Immature natural killer cell (primary cell): ENCODE results near the gene KLHL29. TPM values are rescaled to one million over a fixed set of nuclear protein-coding genes. Genes with fewer than 3 reads are reported as not detected.

Experiments used
- DNase-seq, 3 donors: peaks; one replicate each; pipeline ENCODE4 v3.0.0; 2022; ENCODE audit warnings: mixed read lengths in 1 of 3
- H3K27ac Mint-ChIP-seq, 6 donors: one replicate each; pipeline ENCODE4 v1.8.0; 2020; ENCODE audit warnings: mixed read lengths in 6 of 6, mild to moderate bottlenecking in 5 of 6, inconsistent platforms in 4 of 6, moderate library complexity in 3 of 6
- H3K27me3 Mint-ChIP-seq, 3 donors: one replicate each; pipeline ENCODE4 v1.8.0; 2020 to 2021; ENCODE audit warnings: low read depth in 3 of 3, mild to moderate bottlenecking in 3 of 3, mixed read lengths in 3 of 3, moderate library complexity in 3 of 3, inconsistent platforms in 1 of 3
- H3K36me3 Mint-ChIP-seq, 3 donors: one replicate each; pipeline ENCODE4 v1.8.0; 2020; ENCODE audit warnings: mixed read lengths in 3 of 3, inconsistent platforms in 2 of 3, mild to moderate bottlenecking in 2 of 3
- H3K4me1 Mint-ChIP-seq, 2 donors: one replicate each; pipeline ENCODE4 v1.8.0; 2020; ENCODE audit warnings: inconsistent platforms in 2 of 2, mild to moderate bottlenecking in 2 of 2, mixed read lengths in 2 of 2, moderate library complexity in 1 of 2
- H3K4me3 Mint-ChIP-seq, 5 donors: one replicate each; pipeline ENCODE4 v1.8.0; 2020; ENCODE audit warnings: mild to moderate bottlenecking in 5 of 5, mixed read lengths in 5 of 5, inconsistent platforms in 3 of 5, moderate library complexity in 3 of 5
- H3K9me3 Mint-ChIP-seq, 6 donors: one replicate each; pipeline ENCODE4 v1.8.0; 2020; ENCODE audit warnings: mild to moderate bottlenecking in 6 of 6, mixed read lengths in 6 of 6, inconsistent platforms in 4 of 6, moderate library complexity in 3 of 6
- polyA plus RNA-seq, 3 donors: library from polyadenylated mRNA; unstranded; fragments of 300-500 nt; fragmentation: Illumina TruSeq; gene quantifications; one replicate each; pipeline ENCODE4 v1.2.3, GENCODE V29; 2021

Gene KLHL29
- polyA plus RNA-seq, 3 donors from 2014 or later, result 0.02 to 0.41 TPM; not detected in 1

- Mint-ChIP-seq H3K9me3 (no peaks in the 10 kb centered on the region), H3K36me3 (no peaks in the 10 kb centered on the region), H3K27me3 (peaks cover 0 to 11% (median 0%) of the 10 kb centered on the region in 3 donors), H3K4me3 (no peak overlapping the region), H3K4me1 (no peaks in the 10 kb centered on the region), H3K27ac (no peak overlapping the region)
- DNase-seq, result no peak
Measured at GRCh38 chr2:23578964-23579671, 194.1 kb downstream of the KLHL29 start.

DNA sequence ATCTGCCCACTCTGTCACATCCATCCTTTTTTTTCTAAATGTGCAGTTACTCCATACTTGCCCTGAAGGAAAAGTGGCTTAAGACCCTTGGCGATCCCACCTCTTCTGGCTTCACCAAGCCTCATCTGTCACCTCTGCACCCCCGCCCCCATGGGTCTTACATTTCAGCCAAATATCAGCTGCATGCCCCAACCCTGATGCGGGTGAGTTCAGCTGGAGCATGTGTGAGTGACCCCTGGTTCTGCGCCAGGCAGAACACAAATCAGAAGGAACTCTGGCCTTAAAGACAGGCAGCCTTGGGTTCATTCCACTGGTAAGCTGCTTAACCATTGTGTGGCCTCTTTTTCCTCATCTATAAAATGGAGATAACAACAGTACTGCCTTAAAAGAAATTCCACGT lies 194.7 kb downstream of the KLHL29 start:
- no peaks in the 10 kb centered on the region for H3K36me3 Mint-ChIP-seq
- H3K4me1 Mint-ChIP-seq, result no peaks in the 10 kb centered on the region
- no peak overlapping the region for H3K27ac Mint-ChIP-seq
- H3K4me3 Mint-ChIP-seq, result no peak overlapping the region
- H3K27me3 Mint-ChIP-seq, result peaks cover 0 to 7% (median 0%) of the 10 kb centered on the region in 3 donors
- DNase-seq, result no peak
- no peaks in the 10 kb centered on the region for H3K9me3 Mint-ChIP-seq

GRCh38 chr2:23583467-23583866 lies 198.5 kb downstream of the KLHL29 start:
- peaks cover 0 to 3% (median 0%) of the 10 kb centered on the region in 3 donors for H3K27me3 Mint-ChIP-seq
- no peaks in the 10 kb centered on the region for H3K4me1 Mint-ChIP-seq
- no peak overlapping the region for H3K27ac Mint-ChIP-seq
- no peak for DNase-seq
- H3K9me3 Mint-ChIP-seq, result no peaks in the 10 kb centered on the region
- H3K36me3 Mint-ChIP-seq, result no peaks in the 10 kb centered on the region
- no peak overlapping the region for H3K4me3 Mint-ChIP-seq

GRCh38 chr2:23584054-23584745 lies 199.2 kb downstream of the KLHL29 start:
- H3K27ac Mint-ChIP-seq, result no peak overlapping the region
- no peak for DNase-seq

DNA sequence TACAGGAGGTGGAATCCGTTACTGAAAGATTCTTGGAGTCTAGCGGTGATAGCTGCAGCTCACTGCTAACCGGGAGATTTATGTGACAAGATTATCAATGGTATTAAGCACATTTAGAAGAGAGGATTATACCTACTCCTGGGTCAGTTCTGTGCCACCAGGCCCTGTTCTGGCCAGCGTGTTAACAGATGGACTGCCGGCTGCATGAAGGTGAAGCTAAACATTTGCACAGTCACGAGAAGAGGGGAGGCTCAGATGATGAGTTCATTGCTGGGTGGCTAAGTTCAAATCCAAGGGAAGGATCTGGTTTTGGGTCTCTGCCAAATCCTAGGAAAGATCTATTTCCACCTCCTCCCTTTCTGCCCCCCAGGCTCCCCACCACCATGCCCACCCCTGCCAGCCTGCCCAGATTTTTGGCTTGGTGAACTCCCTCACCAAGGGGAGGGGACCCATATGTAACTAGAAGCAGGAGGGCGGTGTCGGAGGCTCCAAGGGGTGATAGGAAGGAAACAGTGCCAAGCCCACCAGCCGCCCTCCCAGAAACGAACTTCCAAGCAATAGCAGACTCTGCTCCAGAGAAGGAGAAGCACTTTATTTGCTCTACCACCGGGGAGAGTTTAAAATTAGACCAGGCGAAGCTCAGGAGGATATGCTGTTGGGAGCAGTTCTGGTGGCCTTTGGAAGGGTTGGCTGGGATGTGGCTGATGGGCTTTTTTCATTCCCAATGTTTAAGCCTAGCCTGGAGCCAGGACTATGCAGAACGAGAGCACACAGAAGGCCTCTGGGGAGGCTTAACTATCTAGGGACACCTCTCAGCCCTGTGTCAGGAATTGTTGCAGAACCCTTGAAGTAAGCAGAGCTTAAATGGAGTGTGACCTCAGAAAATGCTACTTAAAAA lies 200.5 kb downstream of the KLHL29 start:
- no peak for DNase-seq
- peak overlapping the region in 1 of 6 donors; percentile 3 for H3K27ac Mint-ChIP-seq
- no peak overlapping the region for H3K4me3 Mint-ChIP-seq
- H3K27me3 Mint-ChIP-seq, result peaks cover 0 to 3% (median 0%) of the 10 kb centered on the region in 3 donors
- H3K4me1 Mint-ChIP-seq, result no peaks in the 10 kb centered on the region
- no peaks in the 10 kb centered on the region for H3K9me3 Mint-ChIP-seq
- no peaks in the 10 kb centered on the region for H3K36me3 Mint-ChIP-seq

More at GRCh38 chr2:23584054-23584745, 199.2 kb downstream of the KLHL29 start:
- no peak overlapping the region for H3K4me3 Mint-ChIP-seq
- peaks cover 0 to 3% (median 0%) of the 10 kb centered on the region in 3 donors for H3K27me3 Mint-ChIP-seq
- no peaks in the 10 kb centered on the region for H3K9me3 Mint-ChIP-seq
- no peaks in the 10 kb centered on the region for H3K36me3 Mint-ChIP-seq
- no peaks in the 10 kb centered on the region for H3K4me1 Mint-ChIP-seq

DNA sequence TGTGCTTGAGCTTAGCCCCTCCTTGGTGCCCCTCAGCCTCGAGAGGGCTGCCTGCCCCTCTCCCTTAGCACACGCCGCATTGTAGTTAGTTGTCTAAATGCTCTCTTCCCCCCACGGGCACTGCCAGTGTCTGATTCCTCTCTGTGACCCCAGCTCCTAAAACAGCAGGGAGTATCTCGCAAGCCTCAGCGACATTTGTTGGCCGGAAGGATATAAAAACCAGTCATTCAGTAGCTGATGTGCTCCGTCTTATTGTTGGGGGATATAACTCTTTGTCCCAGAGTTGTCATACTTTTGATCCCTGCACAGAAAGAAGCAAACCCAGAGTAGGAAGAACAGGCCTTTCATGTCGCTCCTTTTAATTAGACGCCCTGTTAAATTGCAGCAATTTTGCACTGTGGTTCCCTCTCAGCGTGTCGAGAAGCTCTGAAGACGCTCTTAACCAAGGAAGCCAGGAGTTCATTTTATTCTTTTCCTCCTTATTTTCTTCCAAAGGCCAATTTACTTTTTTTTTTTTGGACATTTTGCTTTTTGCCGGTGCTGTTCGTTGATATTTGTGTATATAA lies 201.8 kb downstream of the KLHL29 start:
- Mint-ChIP-seq H3K36me3 (no peaks in the 10 kb centered on the region), H3K27me3 (peaks cover 0 to 3% (median 0%) of the 10 kb centered on the region in 3 donors), H3K27ac (no peak overlapping the region), H3K9me3 (no peaks in the 10 kb centered on the region), H3K4me3 (no peak overlapping the region), H3K4me1 (no peaks in the 10 kb centered on the region)
- DNase-seq, result no peak

GRCh38 chr2:23587341-23587880 lies 202.4 kb downstream of the KLHL29 start:
- no peak for DNase-seq
- H3K9me3 Mint-ChIP-seq, result no peaks in the 10 kb centered on the region
- H3K36me3 Mint-ChIP-seq, result no peaks in the 10 kb centered on the region
- H3K27ac Mint-ChIP-seq, result no peak overlapping the region
- no peak overlapping the region for H3K4me3 Mint-ChIP-seq
- H3K4me1 Mint-ChIP-seq, result no peaks in the 10 kb centered on the region
- H3K27me3 Mint-ChIP-seq, result peaks cover 0 to 3% (median 0%) of the 10 kb centered on the region in 3 donors

- Mint-ChIP-seq H3K27ac (no peak overlapping the region), H3K4me3 (no peak overlapping the region), H3K36me3 (no peaks in the 10 kb centered on the region), H3K4me1 (no peaks in the 10 kb centered on the region), H3K9me3 (no peaks in the 10 kb centered on the region), H3K27me3 (peaks cover 0 to 3% (median 0%) of the 10 kb centered on the region in 3 donors)
- DNase-seq, result peak in 1 of 3 donors; percentile 1
Measured at GRCh38 chr2:23588106-23588505, 203.1 kb downstream of the KLHL29 start.

GRCh38 chr2:23588508-23589201 lies 203.7 kb downstream of the KLHL29 start:
- H3K36me3 Mint-ChIP-seq, result no peaks in the 10 kb centered on the region
- no peaks in the 10 kb centered on the region for H3K27me3 Mint-ChIP-seq
- H3K4me1 Mint-ChIP-seq, result no peaks in the 10 kb centered on the region
- H3K27ac Mint-ChIP-seq, result no peak overlapping the region
- H3K9me3 Mint-ChIP-seq, result no peaks in the 10 kb centered on the region
- DNase-seq, result no peak
- H3K4me3 Mint-ChIP-seq, result no peak overlapping the region

DNA sequence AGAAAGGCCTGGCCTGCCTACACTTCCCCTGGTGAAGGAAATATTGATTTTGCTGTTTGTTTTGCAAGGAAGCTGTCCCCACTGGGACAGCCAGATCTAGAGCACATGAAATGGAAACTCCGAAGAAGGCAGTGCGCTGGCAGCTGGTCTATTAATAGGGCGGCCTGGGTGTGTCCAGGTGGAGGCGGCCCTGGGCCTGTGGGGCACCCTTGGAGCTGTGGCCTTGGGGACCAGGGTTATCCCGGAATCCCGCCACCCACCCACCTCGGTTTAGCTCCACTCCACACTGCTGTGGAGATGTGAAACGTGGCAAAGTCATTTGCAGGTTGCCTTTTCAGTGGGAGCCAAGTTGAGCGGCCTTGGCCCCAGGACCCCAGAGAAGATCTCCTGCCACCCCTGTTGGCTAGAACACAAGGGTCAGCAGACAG lies 204.3 kb downstream of the KLHL29 start:
- Mint-ChIP-seq H3K9me3 (no peaks in the 10 kb centered on the region), H3K4me3 (no peak overlapping the region), H3K36me3 (no peaks in the 10 kb centered on the region), H3K4me1 (no peaks in the 10 kb centered on the region), H3K27ac (no peak overlapping the region), H3K27me3 (no peaks in the 10 kb centered on the region)
- DNase-seq, result no peak

GRCh38 chr2:23589739-23590138 lies 204.8 kb downstream of the KLHL29 start:
- H3K9me3 Mint-ChIP-seq, result no peaks in the 10 kb centered on the region
- DNase-seq, result no peak
- no peaks in the 10 kb centered on the region for H3K27me3 Mint-ChIP-seq
- H3K4me1 Mint-ChIP-seq, result no peaks in the 10 kb centered on the region
- H3K36me3 Mint-ChIP-seq, result no peaks in the 10 kb centered on the region
- no peak overlapping the region for H3K27ac Mint-ChIP-seq
- no peak overlapping the region for H3K4me3 Mint-ChIP-seq

GRCh38 chr2:23590241-23590869 lies 205.4 kb downstream of the KLHL29 start:
- Mint-ChIP-seq H3K36me3 (no peaks in the 10 kb centered on the region), H3K4me3 (no peak overlapping the region), H3K27ac (no peak overlapping the region), H3K4me1 (no peaks in the 10 kb centered on the region), H3K9me3 (no peaks in the 10 kb centered on the region), H3K27me3 (peaks cover 0 to 2% (median 0%) of the 10 kb centered on the region in 3 donors)
- no peak for DNase-seq
